RWPE2 (cell line): ENCODE results near the gene NRF1.

ENCODE experiments used
- ATAC-seq: fragments of 200-7000 bp; cut with Tn5 transposase; 3 replicates; pipeline ENCODE4 v1.9.1; 2021; ENCODE audit warnings: low read depth
- DNase-seq: peaks from one replicate; pipeline ENCODE4 v3.0.0-alpha.2; 2020; ENCODE audit warnings: low spot score
- H3K27ac ChIP-seq: fragments of 450-650 bp; 2 replicates; pipeline ENCODE4 v1.5.1; 2017; ENCODE audit warnings: mild to moderate bottlenecking; ENCODE audit not compliant: poor library complexity, severe bottlenecking
- H3K27me3 ChIP-seq: fragments of 250-450 bp; sonication (Bioruptor Pico); 2 replicates; pipeline ENCODE4 v1.5.1; 2021; ENCODE audit warnings: mild to moderate bottlenecking, moderate library complexity; ENCODE audit not compliant: insufficient read depth, poor library complexity, severe bottlenecking
- H3K36me3 ChIP-seq: fragments of 250-450 bp; sonication (Bioruptor Pico); 2 replicates; pipeline ENCODE4 v1.5.1; 2020; ENCODE audit warnings: low read depth, mild to moderate bottlenecking, moderate library complexity
- H3K4me1 ChIP-seq: fragments of 250-450 bp; sonication (Bioruptor Pico); 2 replicates; pipeline ENCODE4 v1.5.1; 2021; ENCODE audit warnings: mild to moderate bottlenecking, moderate library complexity; ENCODE audit not compliant: insufficient read depth, poor library complexity, severe bottlenecking
- H3K4me3 ChIP-seq: fragments of 250-450 bp; sonication (Bioruptor Pico); 2 replicates; pipeline ENCODE4 v1.5.1; 2021; ENCODE audit warnings: mild to moderate bottlenecking, moderate library complexity; ENCODE audit not compliant: severe bottlenecking
- H3K9me3 ChIP-seq: fragments of 250-450 bp; sonication (Bioruptor Pico); 2 replicates; pipeline ENCODE4 v1.5.1; 2021; ENCODE audit warnings: mild to moderate bottlenecking, moderate library complexity; ENCODE audit not compliant: severe bottlenecking
- CTCF ChIP-seq: fragments of 450-650 bp; IDR thresholded peaks from one replicate; pipeline ENCODE4 v1.5.1; 2017; ENCODE audit warnings: mild to moderate bottlenecking, moderate library complexity; ENCODE audit not compliant: poor library complexity, severe bottlenecking

NRF1 gene

GRCh38 chr7:129606803-129607202, 4.7 kb upstream of the NRF1 start:
- DNase-seq (no peak), ATAC-seq (no peak)
- H3K36me3 ChIP-seq = peaks cover 19% of the 10 kb centered on the region
- no peaks in the 10 kb centered on the region for H3K9me3 ChIP-seq
- peaks cover 3% of the 10 kb centered on the region for H3K4me1 ChIP-seq
- no peak overlapping the region for H3K4me3 ChIP-seq
- H3K27me3 ChIP-seq = no peaks in the 10 kb centered on the region
- TF ChIP-seq CTCF = no peak
- H3K27ac ChIP-seq = no peak overlapping the region

- no peak for DNase-seq
- Histone ChIP-seq H3K4me1 (peaks cover 3% of the 10 kb centered on the region), H3K36me3 (peaks cover 19% of the 10 kb centered on the region), H3K27ac (no peak overlapping the region), H3K4me3 (no peak overlapping the region), H3K27me3 (no peaks in the 10 kb centered on the region), H3K9me3 (no peaks in the 10 kb centered on the region)
- no peak for ATAC-seq
- peak; percentile 55 for TF ChIP-seq CTCF
Measured at GRCh38 chr7:129607471-129608120, 3.9 kb upstream of the NRF1 start.

GRCh38 chr7:129609666-129610065, 1.9 kb upstream of the NRF1 start:
- no peak for TF ChIP-seq CTCF
- DNase-seq = no peak
- no peak overlapping the region for H3K27ac ChIP-seq

DNA sequence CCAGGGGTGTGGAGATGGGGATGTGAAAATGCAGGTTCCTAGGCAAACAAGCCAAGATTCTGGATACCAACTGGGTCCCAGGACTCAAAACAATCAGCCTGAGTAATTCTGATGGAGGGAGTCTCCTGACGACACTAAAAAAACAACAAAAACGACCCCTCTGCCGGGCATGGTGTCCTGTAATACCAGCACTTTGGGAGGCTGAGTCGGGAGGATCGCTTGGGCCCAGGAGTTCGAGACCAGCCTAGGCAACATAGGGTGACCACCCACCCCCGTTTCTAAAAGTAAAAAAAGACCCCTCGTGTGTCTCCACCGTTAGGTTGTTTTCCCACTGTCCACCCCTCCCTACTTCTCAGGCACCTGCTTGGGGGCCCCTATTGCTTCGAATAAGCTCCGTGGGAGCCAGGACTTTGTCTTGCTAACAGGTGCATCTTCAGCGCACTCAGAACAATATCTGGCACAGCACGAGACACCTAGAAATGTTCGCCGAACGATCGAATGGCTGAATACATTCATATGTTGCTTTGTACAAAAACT, 743 bp upstream of the NRF1 start:
- Histone ChIP-seq H3K4me3 (peak overlapping the region; percentile 75), H3K4me1 (peaks cover 17% of the 10 kb centered on the region), H3K36me3 (peaks cover 19% of the 10 kb centered on the region), H3K9me3 (no peaks in the 10 kb centered on the region), H3K27ac (peak overlapping the region; percentile 68), H3K27me3 (no peaks in the 10 kb centered on the region)
- TF ChIP-seq CTCF = no peak
- DNase-seq (no peak), ATAC-seq (no peak)

More at GRCh38 chr7:129609666-129610065, 1.9 kb upstream of the NRF1 start:
- H3K36me3 ChIP-seq = peaks cover 19% of the 10 kb centered on the region
- H3K4me3 ChIP-seq = no peak overlapping the region
- peaks cover 6% of the 10 kb centered on the region for H3K4me1 ChIP-seq
- no peaks in the 10 kb centered on the region for H3K27me3 ChIP-seq
- no peak for ATAC-seq
- H3K9me3 ChIP-seq = no peaks in the 10 kb centered on the region
